Mucosa of descending colon (tissue), 3 donors: ENCODE measurements around the gene MYBPC2. TPM values are rescaled to one million over a fixed set of nuclear protein-coding genes. Genes with fewer than 3 reads are reported as not detected.

Experiments
- ATAC-seq: fragments of 200-7000 bp; cut with Tn5 transposase; one replicate; pipeline ENCODE4 v1.9.1; 2020; ENCODE audit warnings: mild to moderate bottlenecking, moderate library complexity
- DNase-seq, 3 donors: peaks; one replicate each; pipeline ENCODE4 v3.0.0-alpha.2; 2020
- H3K36me3 ChIP-seq: fragments of 200-600 bp; one replicate; pipeline ENCODE4 v1.8.0; 2021; ENCODE audit warnings: low read depth, mild to moderate bottlenecking
- H3K4me1 ChIP-seq: fragments of 200-600 bp; one replicate; pipeline ENCODE4 v1.8.0; 2021; ENCODE audit warnings: low read depth, mild to moderate bottlenecking
- H3K4me3 ChIP-seq: fragments of 200-600 bp; one replicate; pipeline ENCODE4 v1.8.0; 2021; ENCODE audit warnings: mild to moderate bottlenecking
- H3K9me3 ChIP-seq: fragments of 200-600 bp; one replicate; pipeline ENCODE4 v1.8.0; 2021; ENCODE audit warnings: mild to moderate bottlenecking
- CTCF ChIP-seq: fragments of 200-600 bp; IDR thresholded peaks from one replicate; pipeline ENCODE4 v1.8.0; 2022; ENCODE audit warnings: antibody characterized with exemption, mild to moderate bottlenecking
- intact Hi-C, 2 donors: fragments of 100-400 bp; cut with DNase I in 1 of 2; cut with micrococcal nuclease in 1 of 2; formaldehyde crosslinking; loops; one replicate each; pipeline versions ENCODE4 v1.11.0 to v1.11.1; 2022; cut with DNase I, micrococcal nuclease
- total RNA-seq, 3 donors: library from RNA; stranded (reverse); fragmentation: NEBNext Ultra II Directional in 2 of 3; extraction: Animal tissue kit (Norgen Biotek cat#: 25700) in 2 of 3; gene quantifications; one replicate each; pipeline versions ENCODE4 v1.2.1 to v1.2.4, GENCODE V29; 2021 to 2023
- donor health status: DM: no; HTN: no; CAD: no; lungs with moderate emphysema.
- donor health status: DM: no; HTN: no; CAD: no.
- donor health status: DM: no; HTN: yes; CAD: no.

The MYBPC2 gene
- total RNA-seq, 3 donors from 2014 or later: 0.10 to 0.14 TPM; not detected in 1

- peak; percentile 26 for ATAC-seq
These were observed 68.1 kb downstream of the MYBPC2 start for GRCh38 chr19:50500753-50501151.

GRCh38 chr19:50501186-50501567 lies 68.5 kb downstream of the MYBPC2 start:
- ATAC-seq (peak; percentile 55), DNase-seq (peak in 1 of 3 donors; percentile 31)
- H3K36me3 ChIP-seq: no peaks in the 10 kb centered on the region
- no peaks in the 10 kb centered on the region for H3K9me3 ChIP-seq
- no peak for TF ChIP-seq CTCF
- H3K4me3 ChIP-seq: no peak overlapping the region
- no peaks in the 10 kb centered on the region for H3K4me1 ChIP-seq
- intact Hi-C loops: no loop called here

More at GRCh38 chr19:50500753-50501151, 68.1 kb downstream of the MYBPC2 start:
- H3K4me3 ChIP-seq: no peak overlapping the region
- intact Hi-C loops: no loop called here
- no peaks in the 10 kb centered on the region for H3K4me1 ChIP-seq
- no peaks in the 10 kb centered on the region for H3K36me3 ChIP-seq
- no peaks in the 10 kb centered on the region for H3K9me3 ChIP-seq
- no peak for TF ChIP-seq CTCF
- peak in 1 of 3 donors; percentile 28 for DNase-seq

- Histone ChIP-seq H3K36me3 (no peaks in the 10 kb centered on the region), H3K9me3 (no peaks in the 10 kb centered on the region), H3K4me1 (no peaks in the 10 kb centered on the region), H3K4me3 (no peak overlapping the region)
- intact Hi-C loops: no loop called here
- peak in 1 of 3 donors; percentile 48 for DNase-seq
- no peak for ATAC-seq
- TF ChIP-seq CTCF: no peak
These were observed 69.1 kb downstream of the MYBPC2 start for GRCh38 chr19:50501568-50502475.

GRCh38 chr19:50505856-50506611 lies 73.3 kb downstream of the MYBPC2 start:
- TF ChIP-seq CTCF: no peak
- H3K4me1 ChIP-seq: peaks cover 5% of the 10 kb centered on the region
- H3K4me3 ChIP-seq: no peak overlapping the region
- no peaks in the 10 kb centered on the region for H3K36me3 ChIP-seq
- DNase-seq (peak in 1 of 3 donors; percentile 55), ATAC-seq (no peak)
- intact Hi-C loops: no loop called here
- H3K9me3 ChIP-seq: no peaks in the 10 kb centered on the region

- intact Hi-C loops: no loop called here
- no peak for ATAC-seq
- no peak for TF ChIP-seq CTCF
- peak in 1 of 3 donors; percentile 36 for DNase-seq
- peaks cover 5% of the 10 kb centered on the region for H3K4me1 ChIP-seq
- no peak overlapping the region for H3K4me3 ChIP-seq
- peaks cover 3% of the 10 kb centered on the region for H3K36me3 ChIP-seq
- H3K9me3 ChIP-seq: no peaks in the 10 kb centered on the region
These were observed 74.0 kb downstream of the MYBPC2 start for GRCh38 chr19:50506700-50507099.
